Endothelial cell of umbilical vein (primary cell): ENCODE results near the gene CAV2. TPM values are rescaled to one million over a fixed set of nuclear protein-coding genes. Genes with fewer than 3 reads are reported as not detected.

ENCODE experiments used
- BruUV-seq: library from RNA; stranded (reverse); fragments of 400-500 nt; replicated peaks from 2 replicates; lab custom pipeline; 2021; lab: Mats Ljungman, UMichigan
- CTCF ChIA-PET: fragments of 300-600, 350-600 bp; sonication (Branson Sonifier 250); formaldehyde crosslinking; loops from one replicate; lab custom pipeline; 2021; ENCODE audit warnings: antibody characterized with exemption, inconsistent platforms; lab: Charles Lee
- POLR2A ChIA-PET: fragments of 300-600, 350-600 bp; sonication (Branson Sonifier 250); formaldehyde crosslinking; loops from one replicate; lab custom pipeline; 2021; ENCODE audit warnings: antibody characterized with exemption, inconsistent platforms; lab: Charles Lee
- DNase-seq: peaks from one replicate; pipeline ENCODE4 v3.0.0-alpha.2; 2011; ENCODE audit warnings: low read depth, low spot score
- FAIRE-seq: peaks from 2 replicates; lab custom pipeline; 2011; peaks lifted over from hg19 to GRCh38; lab: Jason Lieb, UNC
- H2AFZ ChIP-seq: 2 replicates; pipeline ENCODE4 v1.6.0; 2012; ENCODE audit warnings: low read depth, low read length, control low read depth, inconsistent platforms
- H3K27ac ChIP-seq: 2 replicates; pipeline ENCODE4 v1.5.1; 2011; ENCODE audit warnings: low read depth, mild to moderate bottlenecking, control low read depth, low read length, moderate library complexity; ENCODE audit not compliant: insufficient read depth
- H3K27me3 ChIP-seq, 2 experiments: 2 replicates each; pipeline versions ENCODE4 v1.6.0 to v1.6.1; 2011; ENCODE audit warnings: low read length in 2 of 2, mixed read lengths in 1 of 2; ENCODE audit not compliant: control insufficient read depth in 2 of 2, insufficient read depth in 2 of 2
- H3K36me3 ChIP-seq, 2 experiments: 2 replicates in 1 of 2; 3 replicates in 1 of 2; pipeline ENCODE4 v1.5.1; 2011; ENCODE audit warnings: low read length in 2 of 2, mild to moderate bottlenecking in 1 of 2, moderate library complexity in 1 of 2; ENCODE audit not compliant: control insufficient read depth in 2 of 2, insufficient read depth in 2 of 2; ENCODE audit errors: extremely low read depth in 1 of 2
- H3K4me1 ChIP-seq: 3 replicates; pipeline ENCODE4 v1.5.1; 2011; ENCODE audit warnings: mild to moderate bottlenecking, low read length; ENCODE audit not compliant: control insufficient read depth, insufficient read depth; ENCODE audit errors: extremely low read depth
- H3K4me2 ChIP-seq: 2 replicates; pipeline ENCODE4 v1.6.1; 2011; ENCODE audit warnings: low read length, control low read depth, mixed read lengths; ENCODE audit not compliant: insufficient read depth
- H3K4me3 ChIP-seq, 3 experiments: fragments of 200-600 bp in 1 of 3; sonication (generic), shearing (Covaris generic) in 1 of 3; replicated peaks in 1 of 3; 2 replicates each; pipeline ENCODE4 v1.5.1; 2011 to 2016; ENCODE audit warnings: control low read depth in 3 of 3, low read length in 3 of 3, mild to moderate bottlenecking in 2 of 3, inconsistent platforms in 1 of 3, low read depth in 1 of 3, moderate library complexity in 1 of 3; ENCODE audit not compliant: insufficient read depth in 1 of 3
- H3K79me2 ChIP-seq: 2 replicates; pipeline ENCODE4 v1.6.0; 2012; ENCODE audit warnings: low read length, inconsistent platforms; ENCODE audit not compliant: control insufficient read depth, insufficient read depth
- H3K9ac ChIP-seq: replicated peaks from 2 replicates; pipeline ENCODE3; 2011; ENCODE audit warnings: low read length, control low read depth; ENCODE audit not compliant: insufficient read depth; ENCODE audit errors: extremely low read depth
- H3K9me1 ChIP-seq: replicated peaks from 3 replicates; pipeline ENCODE4 v1.6.0; 2011; ENCODE audit warnings: mild to moderate bottlenecking, low read length; ENCODE audit not compliant: control insufficient read depth, insufficient read depth; ENCODE audit errors: extremely low read depth
- H3K9me3 ChIP-seq: replicated peaks from 2 replicates; pipeline ENCODE4 v1.5.1; 2012; ENCODE audit warnings: low read length, inconsistent platforms; ENCODE audit not compliant: control insufficient read depth, insufficient read depth
- H4K20me1 ChIP-seq: replicated peaks from 2 replicates; pipeline ENCODE3; 2011; ENCODE audit warnings: mild to moderate bottlenecking, low read length; ENCODE audit not compliant: control insufficient read depth, insufficient read depth; ENCODE audit errors: extremely low read depth
- CTCF ChIP-seq, 2 donors: IDR thresholded peaks; 1 replicate in 1 of 2; 2 replicates in 1 of 2; pipeline ENCODE4 v1.5.1; 2011; ENCODE audit warnings: low read length in 2 of 2, mild to moderate bottlenecking in 2 of 2, moderate library complexity in 2 of 2, control low read depth in 1 of 2, inconsistent platforms in 1 of 2, low read depth in 1 of 2; ENCODE audit not compliant: insufficient read depth in 1 of 2; ENCODE audit errors: extremely low read depth in 1 of 2
- EZH2 ChIP-seq: IDR thresholded peaks from 2 replicates; pipeline ENCODE4 v1.6.1; 2012; ENCODE audit warnings: borderline replicate concordance, low read depth, mild to moderate bottlenecking, moderate library complexity, low read length, inconsistent platforms; ENCODE audit not compliant: severe bottlenecking
- FOS ChIP-seq: IDR thresholded peaks from 2 replicates; pipeline ENCODE4 v1.6.1; 2011; ENCODE audit warnings: mild to moderate bottlenecking, low read length, moderate library complexity, borderline replicate concordance; ENCODE audit not compliant: insufficient read depth
- GATA2 ChIP-seq: IDR thresholded peaks from 2 replicates; pipeline ENCODE4 v1.7.0; 2011; ENCODE audit warnings: low read depth, mild to moderate bottlenecking, moderate library complexity, mixed read lengths, low read length; ENCODE audit not compliant: insufficient read length, insufficient read depth
- JUN ChIP-seq: IDR thresholded peaks from 2 replicates; pipeline ENCODE4 v1.6.1; 2011; ENCODE audit warnings: borderline replicate concordance, low read depth; ENCODE audit not compliant: insufficient read length, insufficient read depth
- MAX ChIP-seq: IDR thresholded peaks from 2 replicates; pipeline ENCODE4 v1.6.1; 2011; ENCODE audit not compliant: insufficient read depth, insufficient read length
- MYC ChIP-seq: IDR thresholded peaks from one replicate; pipeline ENCODE4 v1.6.1; 2011; ENCODE audit warnings: mild to moderate bottlenecking, low read depth, low read length
- POLR2A ChIP-seq: IDR thresholded peaks from 2 replicates; pipeline ENCODE4 v1.6.1; 2012; ENCODE audit warnings: low read depth, mild to moderate bottlenecking, control low read depth, low read length
- POLR2AphosphoS5 ChIP-seq: IDR thresholded peaks from 2 replicates; pipeline ENCODE4 v1.6.1; 2012; ENCODE audit warnings: low read depth, mild to moderate bottlenecking, control low read depth, low read length, moderate library complexity; ENCODE audit not compliant: insufficient read depth
- dilution Hi-C: fragments of 300-500 bp; cut with MboI; formaldehyde crosslinking; loops from one replicate; pipeline ENCODE4 v1.15.0; 2019; ENCODE audit warnings: low sequenced_read_pairs; ENCODE audit not compliant: extremely low pct_ligation_motif_present
- intact Hi-C: fragments of 100-400 bp; cut with micrococcal nuclease; formaldehyde crosslinking; loops from one replicate; pipeline ENCODE4 v1.10.0; 2022
- polyA plus RNA-seq, 4 experiments: library from polyadenylated mRNA; depleted of rRNA in 3 of 4; stranded (reverse) in 3 of 4; unstranded in 1 of 4; fragments of >200 nt; gene quantifications; 2 replicates each; pipeline versions ENCODE4 v1.2.1 to v1.2.3, GENCODE V29; 2011 to 2012; ENCODE audit warnings: missing spikeins in 1 of 4
- total RNA-seq: library from RNA; stranded (reverse); gene quantifications from 2 replicates; pipeline ENCODE4 v1.2.3, GENCODE V29; 2021

The CAV2 gene
- total and polyA plus RNA-seq, 2 donors (not counting 3 experiments of a cell fraction or from before 2014, with no cell fraction given): 179 to 327 TPM

GRCh38 chr7:116492654-116493109 lies 6.9 kb upstream of the CAV2 start:
- no peaks in the 10 kb centered on the region for H3K27me3 ChIP-seq
- DNase-seq (no peak), FAIRE-seq (no peak)
- H3K36me3 ChIP-seq: no peaks in the 10 kb centered on the region
- no peaks in the 10 kb centered on the region for H4K20me1 ChIP-seq
- H3K9me1 ChIP-seq: no peaks in the 10 kb centered on the region
- H2AFZ ChIP-seq: no peak overlapping the region
- no peak overlapping the region for H3K4me3 ChIP-seq
- intact Hi-C loops (no loop called here), dilution Hi-C loops (no loop called here)
- H3K9ac ChIP-seq: no peak overlapping the region
- CTCF ChIA-PET: no interaction called here
- TF ChIP-seq EZH2 (no peak), FOS (no peak), POLR2AphosphoS5 (no peak), CTCF (IDR thresholded peaks at IDR 0.05; ENCODE audit: extremely low read depth in 1 of 2, insufficient read depth in 1 of 2, low read depth in 1 of 2, low read length in 2 of 2) (no peak), MAX (no peak)
- no peak overlapping the region for H3K4me2 ChIP-seq
- H3K4me1 ChIP-seq: peaks cover 2% of the 10 kb centered on the region
- BruUV-seq: no TSS peak
- H3K27ac ChIP-seq: no peak overlapping the region
- POLR2A ChIA-PET: no interaction called here
- no peaks in the 10 kb centered on the region for H3K79me2 ChIP-seq
- no peaks in the 10 kb centered on the region for H3K9me3 ChIP-seq

GRCh38 chr7:116493449-116493848 lies 6.1 kb upstream of the CAV2 start:
- dilution Hi-C loops: no loop called here
- no peak for TF ChIP-seq MAX
- no peak for TF ChIP-seq GATA2
- no peak for TF ChIP-seq MYC
- no peak for TF ChIP-seq CTCF (IDR thresholded peaks at IDR 0.05; ENCODE audit: extremely low read depth in 1 of 2, insufficient read depth in 1 of 2, low read depth in 1 of 2, low read length in 2 of 2)
- no peak for TF ChIP-seq FOS
- no peak for TF ChIP-seq EZH2
- no peak for TF ChIP-seq POLR2A
- no peak for TF ChIP-seq POLR2AphosphoS5
- no peak for TF ChIP-seq JUN
- DNase-seq (no peak), FAIRE-seq (no peak)
- H2AFZ ChIP-seq: no peak overlapping the region
- intact Hi-C loops: no loop called here
- CTCF ChIA-PET: no interaction called here
- no peak overlapping the region for H3K4me2 ChIP-seq
- no peak overlapping the region for H3K4me3 ChIP-seq
- POLR2A ChIA-PET: no interaction called here
- no peak overlapping the region for H3K27ac ChIP-seq
- H3K4me1 ChIP-seq: peaks cover 2% of the 10 kb centered on the region
- no peaks in the 10 kb centered on the region for H3K36me3 ChIP-seq
- H3K79me2 ChIP-seq: no peaks in the 10 kb centered on the region
- no peak overlapping the region for H3K9ac ChIP-seq
- BruUV-seq: no TSS peak
- no peaks in the 10 kb centered on the region for H3K9me3 ChIP-seq
- H3K9me1 ChIP-seq: no peaks in the 10 kb centered on the region
- H4K20me1 ChIP-seq: no peaks in the 10 kb centered on the region
- no peaks in the 10 kb centered on the region for H3K27me3 ChIP-seq
